GDM1 (cell line): ENCODE results near the gene TPD52L2.
"Not testable (repeated sequence)": the region's sequence is repeated elsewhere in the genome, so short reads cannot be mapped to it uniquely, and the experiment has no call there.

Experiments used
- DNase-seq: peaks from one replicate; lab custom pipeline; 2025; lab: John Stamatoyannopoulos, UW

TPD52L2 gene

GRCh38 chr20:63835021-63835858, 29.8 kb upstream of the TPD52L2 start:
- DNase-seq = no peak

- no peak for DNase-seq
These were observed 28.4 kb upstream of the TPD52L2 start for GRCh38 chr20:63836458-63837344.

GRCh38 chr20:63837479-63837878, 27.6 kb upstream of the TPD52L2 start:
- no peak for DNase-seq

GRCh38 chr20:63839620-63840019, 25.4 kb upstream of the TPD52L2 start:
- no peak for DNase-seq

GRCh38 chr20:63840405-63840828, 24.7 kb upstream of the TPD52L2 start:
- no peak for DNase-seq

GRCh38 chr20:63842258-63842657, 22.8 kb upstream of the TPD52L2 start:
- peak; percentile 38 for DNase-seq

GRCh38 chr20:63843222-63843621, 21.8 kb upstream of the TPD52L2 start:
- DNase-seq = no peak

GRCh38 chr20:63843778-63844177, 21.3 kb upstream of the TPD52L2 start:
- DNase-seq = no peak

GRCh38 chr20:63844511-63844991, 20.5 kb upstream of the TPD52L2 start:
- peak; percentile 82 for DNase-seq

GRCh38 chr20:63846128-63846771, 18.8 kb upstream of the TPD52L2 start:
- DNase-seq = peak; percentile 81

GRCh38 chr20:63846888-63847236, 18.2 kb upstream of the TPD52L2 start:
- DNase-seq = no peak

GRCh38 chr20:63847237-63848002, 17.6 kb upstream of the TPD52L2 start:
- DNase-seq = peak; percentile 74

- no peak for DNase-seq
These were observed 16.8 kb upstream of the TPD52L2 start for GRCh38 chr20:63848003-63848911.

- DNase-seq = peak; percentile 46
These were observed 14.2 kb upstream of the TPD52L2 start for GRCh38 chr20:63850689-63851547.

- DNase-seq = not testable (repeated sequence)
These were observed 13.5 kb upstream of the TPD52L2 start for GRCh38 chr20:63851548-63851943.

GRCh38 chr20:63853733-63854068, 11.4 kb upstream of the TPD52L2 start:
- not testable (repeated sequence) for DNase-seq

- DNase-seq = peak; percentile 55
These were observed 10.9 kb upstream of the TPD52L2 start for GRCh38 chr20:63854069-63854765.

- no peak for DNase-seq
These were observed 10.2 kb upstream of the TPD52L2 start for GRCh38 chr20:63854766-63855362.
